ENCODE data around the gene INTS15.
A peak's percentile ranks its signal among the peaks of the same experiment; 100 is the strongest.
"Not testable (repeated sequence)": the region's sequence is repeated elsewhere in the genome, so short reads cannot be mapped to it uniquely, and the experiment has no call there.

Gene INTS15

GRCh38 chr7:6577369-6578113 lies 12.3 kb upstream of the INTS15 start, which contains the start of gene ZDHHC4:
ZDHHC4 (plus strand) TSS chr7:6577454; CDS start chr7:6580562, 3,108 bp downstream.
- peak; percentile 88 for DNase-seq

- no peak for DNase-seq
Measured at GRCh38 chr7:6578114-6579084, 11.4 kb upstream of the INTS15 start.

- no peak for DNase-seq
Measured at GRCh38 chr7:6579446-6579845, 10.4 kb upstream of the INTS15 start.

- DNase-seq = not testable (repeated sequence)
Measured at GRCh38 chr7:6585746-6586432, 3.9 kb upstream of the INTS15 start.

- DNase-seq = no peak
Measured at GRCh38 chr7:6588566-6588965, 1.3 kb upstream of the INTS15 start.

- DNase-seq = no peak
Measured at GRCh38 chr7:6589151-6589828, 531 bp upstream of the INTS15 start.

- no peak for DNase-seq
Measured at GRCh38 chr7:6590645-6591110, 857 bp downstream of the INTS15 start.

GRCh38 chr7:6600093-6600492 lies 10.3 kb downstream of the INTS15 start:
- no peak for DNase-seq

GRCh38 chr7:6604458-6604857 lies 14.6 kb downstream of the INTS15 start:
- no peak for DNase-seq

GRCh38 chr7:6606866-6607583 lies 17.2 kb downstream of the INTS15 start:
- DNase-seq = no peak

GRCh38 chr7:6607651-6608051 lies 17.8 kb downstream of the INTS15 start:
- no peak for DNase-seq

- no peak for DNase-seq
Measured at GRCh38 chr7:6608081-6608480, 18.3 kb downstream of the INTS15 start.

- DNase-seq = no peak
Measured at GRCh38 chr7:6608794-6609193, 19.0 kb downstream of the INTS15 start.

GRCh38 chr7:6612819-6613218 lies 23.0 kb downstream of the INTS15 start:
- DNase-seq = no peak

GRCh38 chr7:6613706-6614105 lies 23.9 kb downstream of the INTS15 start:
- no peak for DNase-seq

- DNase-seq = peak; percentile 35
Measured at GRCh38 chr7:6614953-6615722, 25.3 kb downstream of the INTS15 start, which contains the start of gene ZNF853. ZNF853 (plus strand) TSS chr7:6615610; CDS start chr7:6616175, 565 bp downstream.

- DNase-seq = no peak
Measured at GRCh38 chr7:6615723-6616555, 26.1 kb downstream of the INTS15 start.

- no peak for DNase-seq
Measured at GRCh38 chr7:6616854-6617643, 27.2 kb downstream of the INTS15 start.

- no peak for DNase-seq
Measured at GRCh38 chr7:6618621-6619020, 28.8 kb downstream of the INTS15 start.

Data from CD4-positive, alpha-beta T cell treated with Interleukin-6 for 4 hours (primary cell).